Right lobe of liver (tissue), 4 donors: ENCODE data around the gene PDZRN3.

Experiments
- CTCF ChIP-seq, 4 donors: fragments of 200-600 bp in 3 of 4; fragments of 450-650 bp in 1 of 4; IDR thresholded peaks; one replicate each; pipeline versions ENCODE4 v1.5.1 to v1.8.0; 2016 to 2022; ENCODE audit warnings: antibody characterized with exemption in 4 of 4, mild to moderate bottlenecking in 2 of 4
- POLR2A ChIP-seq: fragments of 450-650 bp; IDR thresholded peaks from one replicate; pipeline ENCODE4 v1.6.1; 2017; ENCODE audit warnings: antibody characterized with exemption, mild to moderate bottlenecking
- donor health status: DM: no; HTN: no; CAD: no.
- donor health status: DM: no; HTN: no; CAD: no.
- donor health status: DM: no; HTN: yes; CAD: no.

GRCh38 chr3:73621388-73621787 is 3.4 kb downstream of the PDZRN3 start:
- TF ChIP-seq CTCF (IDR thresholded peaks at IDR 0.05): no peak
- no peak for TF ChIP-seq POLR2A
